Iris pigment epithelial cell (primary cell): ENCODE measurements around the gene ARHGAP30.

ENCODE experiments used
- DNase-seq: peaks from one replicate; pipeline ENCODE4 v3.0.0-alpha.2; 2011; ENCODE audit warnings: low read depth

Gene ARHGAP30

GRCh38 chr1:161013488-161014230 lies 56.0 kb downstream of the ARHGAP30 start:
- peak; percentile 98 for DNase-seq

GRCh38 chr1:161013131-161013487 lies 56.6 kb downstream of the ARHGAP30 start:
- DNase-seq = peak; percentile 64

DNA sequence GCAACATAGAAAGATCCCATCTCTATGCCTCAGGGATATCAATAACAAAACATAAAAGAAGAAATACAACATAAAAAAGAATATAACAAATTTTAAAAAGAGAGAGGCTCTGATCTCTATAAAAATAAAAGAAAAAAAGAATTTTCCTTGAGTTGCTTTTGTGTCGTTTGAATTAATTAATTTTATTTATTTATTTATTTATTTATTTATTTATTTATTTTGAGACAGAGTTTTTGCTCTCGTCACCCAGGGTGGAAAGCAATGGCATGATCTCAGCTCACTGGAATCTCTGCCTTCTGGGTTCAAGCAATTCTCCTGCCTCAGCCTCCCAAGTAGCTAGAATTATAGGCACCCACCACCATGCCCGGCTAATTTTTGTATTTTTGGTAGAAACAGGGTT lies 57.3 kb downstream of the ARHGAP30 start:
- no peak for DNase-seq

DNA sequence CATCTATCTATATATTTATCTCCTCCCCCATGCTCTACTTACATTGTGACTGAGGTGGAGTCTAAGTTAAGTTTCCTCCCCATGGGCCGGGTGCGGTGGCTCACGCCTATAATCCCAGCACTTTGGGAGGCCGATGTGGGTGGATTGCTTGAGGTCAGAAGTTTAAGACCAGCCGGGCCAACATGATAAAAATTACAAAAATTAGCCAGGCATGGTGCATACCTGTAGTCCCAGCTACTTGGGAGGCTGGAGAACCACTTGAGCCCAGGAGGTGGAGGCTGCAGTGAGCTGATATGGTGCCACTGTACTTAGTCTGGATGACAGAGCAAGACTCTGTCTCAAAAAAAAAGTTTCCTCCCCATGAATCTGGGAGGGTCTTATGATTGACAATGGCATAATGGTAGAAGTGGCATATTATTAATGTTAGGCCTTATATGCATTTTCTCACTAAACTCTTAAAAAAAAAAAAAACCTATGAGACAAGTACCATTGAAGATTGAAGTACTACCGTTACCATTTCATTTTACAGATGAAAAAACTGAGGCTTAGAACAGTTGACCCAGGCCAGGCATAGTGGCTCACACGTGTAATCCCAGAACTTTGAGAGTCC lies 60.0 kb downstream of the ARHGAP30 start:
- DNase-seq = no peak

- DNase-seq = peak; percentile 77
Measured at GRCh38 chr1:161008869-161009510, 60.7 kb downstream of the ARHGAP30 start.

DNA sequence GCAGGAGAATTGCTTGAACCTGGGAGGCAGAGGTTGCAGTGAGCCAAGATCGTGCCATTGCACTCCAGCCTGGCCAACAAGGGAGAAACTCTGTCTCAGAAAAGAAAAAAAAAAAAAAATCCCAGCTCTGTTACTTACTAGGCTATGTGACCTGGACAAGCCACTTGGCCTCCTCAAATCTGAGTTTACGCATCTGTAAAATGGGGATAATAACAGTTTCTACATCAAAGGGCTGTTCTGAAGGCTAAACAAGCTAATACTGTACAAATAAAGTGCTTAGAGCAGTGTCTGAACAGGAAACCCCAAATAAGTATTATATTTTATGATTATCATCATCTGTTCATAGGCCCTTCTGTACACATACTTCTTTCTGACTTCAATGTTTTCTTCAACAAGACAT lies 62.3 kb downstream of the ARHGAP30 start:
- no peak for DNase-seq

GRCh38 chr1:161006563-161006962 lies 63.1 kb downstream of the ARHGAP30 start:
- DNase-seq = no peak

GRCh38 chr1:161001525-161001924 lies 68.2 kb downstream of the ARHGAP30 start:
- DNase-seq = no peak

- no peak for DNase-seq
Measured at GRCh38 chr1:161000736-161001480, 68.8 kb downstream of the ARHGAP30 start.

DNA sequence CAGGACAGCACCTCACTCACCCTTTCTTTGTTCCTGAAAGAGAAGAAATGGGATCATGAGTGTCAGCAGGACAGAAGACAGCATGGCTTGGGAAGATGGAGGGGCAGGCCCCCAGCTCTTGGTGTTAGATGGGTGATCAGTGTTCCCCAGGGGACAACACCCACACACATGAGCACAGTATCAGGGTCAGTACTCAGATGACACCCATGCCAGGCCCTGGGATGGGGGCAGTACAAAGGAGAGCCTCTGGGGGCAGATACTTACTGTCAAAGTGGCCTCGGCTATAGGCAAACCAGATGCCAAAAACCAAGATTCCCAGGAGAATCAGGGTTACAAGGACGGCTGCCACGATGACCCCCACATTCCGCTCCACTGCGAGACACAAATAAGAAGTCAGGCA lies 70.3 kb downstream of the ARHGAP30 start:
- DNase-seq = no peak

DNA sequence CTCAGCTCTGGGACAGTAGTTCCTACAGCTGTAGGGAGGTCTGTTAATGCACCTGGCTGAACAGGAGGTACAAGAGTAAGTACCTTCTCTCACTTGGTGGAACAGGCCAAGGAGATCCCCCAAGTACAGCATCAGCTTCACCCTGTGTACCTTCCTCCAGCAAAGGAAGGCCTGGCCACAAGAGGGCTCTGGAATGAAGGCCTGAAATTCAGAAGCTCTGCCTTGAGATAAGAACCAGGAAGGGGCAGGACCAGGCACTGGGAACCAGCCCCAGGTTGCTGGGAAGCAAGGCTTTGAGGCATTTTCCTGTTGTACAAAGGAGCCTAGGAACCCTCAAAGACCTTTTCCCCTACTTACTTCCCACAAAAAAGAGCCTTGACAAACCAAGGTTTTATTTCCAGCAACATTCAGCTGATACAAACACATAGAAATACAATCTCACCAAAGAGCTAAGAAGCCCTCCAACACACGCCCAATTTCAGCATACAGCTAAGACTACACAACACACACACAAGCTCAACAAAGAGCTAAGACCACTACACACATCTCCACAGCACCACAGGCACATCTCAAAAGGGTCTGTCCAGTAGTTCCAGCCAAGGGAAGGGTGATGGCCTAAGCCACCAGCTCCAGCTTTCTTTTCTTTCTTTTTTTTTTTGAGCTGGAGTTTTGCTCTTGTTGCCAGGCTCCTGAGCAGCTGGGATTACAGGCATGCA lies 72.2 kb downstream of the ARHGAP30 start:
- peak; percentile 81 for DNase-seq
